Smooth muscle cell (in vitro differentiated cells): ENCODE results near the gene GSC2. TPM values are rescaled to one million over a fixed set of nuclear protein-coding genes. Genes with fewer than 3 reads are reported as not detected.

Experiments used
- DNase-seq: peaks from one replicate; lab custom pipeline; 2025; ENCODE audit not compliant: unreplicated experiment; lab: John Stamatoyannopoulos, UW
- H2AFZ ChIP-seq: fragments of 200-600 bp; sonication (generic); 2 replicates; pipeline ENCODE4 v1.6.0; 2016; ENCODE audit warnings: antibody characterized with exemption, low read depth, mild to moderate bottlenecking
- H3F3A ChIP-seq: fragments of 200-600 bp; sonication (generic); 2 replicates; pipeline ENCODE4 v1.6.0; 2017; ENCODE audit warnings: antibody characterized with exemption, low read depth
- H3K27ac ChIP-seq: fragments of 200-600 bp; sonication (generic); 2 replicates; pipeline ENCODE4 v1.5.1; 2016; ENCODE audit warnings: low read depth, mild to moderate bottlenecking
- H3K27me3 ChIP-seq: fragments of 200-600 bp; sonication (generic); 2 replicates; pipeline ENCODE4 v1.6.1; 2016; ENCODE audit warnings: low read depth, mild to moderate bottlenecking
- H3K36me3 ChIP-seq: fragments of 200-600 bp; sonication (generic); 2 replicates; pipeline ENCODE4 v1.5.1; 2016; ENCODE audit warnings: low read depth
- H3K4me1 ChIP-seq: fragments of 200-600 bp; sonication (generic); 2 replicates; pipeline ENCODE4 v1.5.1; 2016; ENCODE audit warnings: low read depth
- H3K4me2 ChIP-seq: fragments of 200-600 bp; sonication (generic); 2 replicates; pipeline ENCODE4 v1.6.0; 2016; ENCODE audit warnings: mild to moderate bottlenecking
- H3K4me3 ChIP-seq: fragments of 200-600 bp; sonication (generic); 2 replicates; pipeline ENCODE4 v1.5.1; 2016; ENCODE audit warnings: mild to moderate bottlenecking
- H3K79me2 ChIP-seq: fragments of 200-600 bp; sonication (generic); 2 replicates; pipeline ENCODE4 v1.6.0; 2016; ENCODE audit warnings: low read depth, mild to moderate bottlenecking
- H3K9ac ChIP-seq: fragments of 200-600 bp; sonication (generic); 2 replicates; pipeline ENCODE4 v1.6.0; 2016; ENCODE audit warnings: low read depth
- H3K9me3 ChIP-seq: fragments of 200-600 bp; sonication (generic); replicated peaks from 2 replicates; pipeline ENCODE4 v1.5.1; 2016; ENCODE audit warnings: low read depth
- H4K20me1 ChIP-seq: fragments of 200-600 bp; sonication (generic); 2 replicates; pipeline ENCODE4 v1.6.0; 2016; ENCODE audit warnings: low read depth
- whole genome bisulfite sequencing: methylation state at CpG from one replicate; pipeline ENCODE4 v1.1.7; 2016; ENCODE audit warnings: low lambda C conversion rate; 5-methylcytosine and 5-hydroxymethylcytosine counted together
- polyA plus RNA-seq: library from polyadenylated mRNA; unstranded; fragments of >200 nt; fragmentation: Nextera tagmentation; extraction: Ambion mirVana; gene quantifications from 2 replicates; pipeline ENCODE4 v1.2.1, GENCODE V29; 2016
- total RNA-seq: library from RNA; depleted of rRNA; stranded (reverse); fragments of >200 nt; gene quantifications from 2 replicates; pipeline ENCODE4 v1.2.3, GENCODE V29; 2014
- TF ChIP-seq, protein P1 (sequence below): fragments of 200-600 bp; sonication (generic); IDR thresholded peaks from 2 replicates; pipeline ENCODE4 v1.5.1; 2017; ENCODE audit warnings: borderline replicate concordance, mild to moderate bottlenecking, antibody characterized with exemption; ENCODE audit not compliant: insufficient read depth, poor library complexity, severe bottlenecking

The GSC2 gene
- total and polyA plus RNA-seq, 2 experiments from 2014 or later, result not detected

DNA sequence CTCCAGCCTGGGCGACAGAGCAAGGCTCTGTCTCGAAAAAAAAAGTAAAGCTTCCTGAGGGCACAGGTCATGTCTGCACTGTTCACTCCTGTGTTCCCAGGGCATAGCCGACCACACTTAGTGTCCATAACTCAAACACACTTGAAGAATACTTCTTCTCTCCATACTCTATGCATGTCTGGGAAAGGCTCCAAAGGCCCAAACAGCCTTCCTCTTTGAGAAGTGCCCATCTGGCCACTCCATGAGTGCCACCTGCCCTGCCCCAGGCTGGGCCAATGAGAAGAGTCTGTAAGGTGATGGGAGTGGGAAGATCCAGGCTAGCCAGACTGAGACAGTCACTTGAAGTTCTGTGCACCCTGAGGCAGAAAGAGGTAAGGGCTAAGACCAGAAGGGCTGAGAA is 52.6 kb downstream of the GSC2 start:
- DNase-seq, result no peak
- WGBS, result 98% methylated on average over 3 of the region's 3 CpGs

More for the DNA sequence above, 52.6 kb downstream of the GSC2 start:
- H3K27ac ChIP-seq, result no peak overlapping the region
- H3F3A ChIP-seq, result no peaks in the 10 kb centered on the region
- TF ChIP-seq, protein P1, sequence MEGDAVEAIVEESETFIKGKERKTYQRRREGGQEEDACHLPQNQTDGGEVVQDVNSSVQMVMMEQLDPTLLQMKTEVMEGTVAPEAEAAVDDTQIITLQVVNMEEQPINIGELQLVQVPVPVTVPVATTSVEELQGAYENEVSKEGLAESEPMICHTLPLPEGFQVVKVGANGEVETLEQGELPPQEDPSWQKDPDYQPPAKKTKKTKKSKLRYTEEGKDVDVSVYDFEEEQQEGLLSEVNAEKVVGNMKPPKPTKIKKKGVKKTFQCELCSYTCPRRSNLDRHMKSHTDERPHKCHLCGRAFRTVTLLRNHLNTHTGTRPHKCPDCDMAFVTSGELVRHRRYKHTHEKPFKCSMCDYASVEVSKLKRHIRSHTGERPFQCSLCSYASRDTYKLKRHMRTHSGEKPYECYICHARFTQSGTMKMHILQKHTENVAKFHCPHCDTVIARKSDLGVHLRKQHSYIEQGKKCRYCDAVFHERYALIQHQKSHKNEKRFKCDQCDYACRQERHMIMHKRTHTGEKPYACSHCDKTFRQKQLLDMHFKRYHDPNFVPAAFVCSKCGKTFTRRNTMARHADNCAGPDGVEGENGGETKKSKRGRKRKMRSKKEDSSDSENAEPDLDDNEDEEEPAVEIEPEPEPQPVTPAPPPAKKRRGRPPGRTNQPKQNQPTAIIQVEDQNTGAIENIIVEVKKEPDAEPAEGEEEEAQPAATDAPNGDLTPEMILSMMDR, result no peak
- no peak overlapping the region for H3K4me2 ChIP-seq
- H3K9ac ChIP-seq, result no peak overlapping the region
- no peaks in the 10 kb centered on the region for H3K4me1 ChIP-seq
- peaks cover 51% of the 10 kb centered on the region for H3K79me2 ChIP-seq
- H4K20me1 ChIP-seq, result peaks cover 83% of the 10 kb centered on the region
- H3K4me3 ChIP-seq, result no peak overlapping the region
- no peaks in the 10 kb centered on the region for H3K27me3 ChIP-seq
- H3K36me3 ChIP-seq, result no peaks in the 10 kb centered on the region
- no peaks in the 10 kb centered on the region for H3K9me3 ChIP-seq
- H2AFZ ChIP-seq, result no peak overlapping the region

Other genes with a start within 250 kb of the GSC2 start
- 3.1 and 4.0 TPM in 2 replicates for gene DGCR6, start 244.0 kb downstream of the GSC2 start, total RNA-seq
- 3.5 and 4.9 TPM in 2 replicates for gene DGCR6, start 244.0 kb downstream of the GSC2 start, polyA plus RNA-seq
- gene PRODH, start 214.0 kb downstream of the GSC2 start, total RNA-seq, result 0.18 and 0.45 TPM in 2 replicates
- 0.44 TPM in 1 of 2 replicates, not detected in the other for gene PRODH, start 214.0 kb downstream of the GSC2 start, polyA plus RNA-seq
- 29.0 and 46.7 TPM in 2 replicates for gene DGCR2, start 27.9 kb downstream of the GSC2 start, total RNA-seq
- gene DGCR2, start 27.9 kb downstream of the GSC2 start, polyA plus RNA-seq, result 53.2 and 54.7 TPM in 2 replicates
- not detected in 2 replicates for gene TSSK2, start 19.0 kb downstream of the GSC2 start, total RNA-seq
- gene TSSK2, start 19.0 kb downstream of the GSC2 start, polyA plus RNA-seq, result not detected in 2 replicates
- 9.2 and 14.8 TPM in 2 replicates for gene ESS2, start 5.6 kb downstream of the GSC2 start, total RNA-seq
- 12.9 and 18.2 TPM in 2 replicates for gene ESS2, start 5.6 kb downstream of the GSC2 start, polyA plus RNA-seq
- 56.5 and 75.6 TPM in 2 replicates for gene SLC25A1, start 28.4 kb upstream of the GSC2 start, total RNA-seq
- 182 and 204 TPM in 2 replicates for gene SLC25A1, start 28.4 kb upstream of the GSC2 start, polyA plus RNA-seq
- gene CLTCL1, start 141.4 kb upstream of the GSC2 start, total RNA-seq, result 6.4 and 9.0 TPM in 2 replicates
- 4.7 and 4.8 TPM in 2 replicates for gene CLTCL1, start 141.4 kb upstream of the GSC2 start, polyA plus RNA-seq